Liver (tissue), 3 donors: Measurements from ENCODE around the gene CD300LD.

Source experiments
- CTCF ChIP-seq: fragments of 150-350 bp; IDR thresholded peaks from 2 replicates; pipeline ENCODE4 v1.5.1; 2017; ENCODE audit warnings: improper control_type of control experiment, low read depth, low read length; ENCODE audit not compliant: missing input control
- MAX ChIP-seq: IDR thresholded peaks from 2 replicates; pipeline ENCODE4 v1.6.1; 2016; ENCODE audit warnings: antibody characterized with exemption
- NR2F2 ChIP-seq: IDR thresholded peaks from 2 replicates; pipeline ENCODE4 v1.6.1; 2016; ENCODE audit warnings: antibody characterized with exemption
- SP1 ChIP-seq: IDR thresholded peaks from 2 replicates; pipeline ENCODE4 v1.6.1; 2018; ENCODE audit warnings: antibody characterized with exemption, mild to moderate bottlenecking
- TAF1 ChIP-seq: conservative IDR thresholded peaks from 2 replicates; pipeline ENCODE4 v1.6.1; 2016; ENCODE audit warnings: antibody characterized with exemption, mild to moderate bottlenecking
- ZBTB33 ChIP-seq: IDR thresholded peaks from 2 replicates; pipeline ENCODE4 v1.6.1; 2016; ENCODE audit warnings: antibody characterized with exemption
- donor health status: healthy.
- donor health status: healthy.

GRCh38 chr17:74558882-74559519 lies 33.1 kb downstream of the CD300LD start:
- no peak for TF ChIP-seq TAF1
- TF ChIP-seq CTCF, result no peak
- no peak for TF ChIP-seq ZBTB33
- no peak for TF ChIP-seq MAX
- TF ChIP-seq SP1, result no peak
- no peak for TF ChIP-seq NR2F2
